ENCODE results near the gene TENM4. TPM values are rescaled to one million over a fixed set of nuclear protein-coding genes. Genes with fewer than 3 reads are reported as not detected.

TENM4 gene
- total RNA-seq, 1 experiment from 2014 or later: 0.39 TPM

DNA sequence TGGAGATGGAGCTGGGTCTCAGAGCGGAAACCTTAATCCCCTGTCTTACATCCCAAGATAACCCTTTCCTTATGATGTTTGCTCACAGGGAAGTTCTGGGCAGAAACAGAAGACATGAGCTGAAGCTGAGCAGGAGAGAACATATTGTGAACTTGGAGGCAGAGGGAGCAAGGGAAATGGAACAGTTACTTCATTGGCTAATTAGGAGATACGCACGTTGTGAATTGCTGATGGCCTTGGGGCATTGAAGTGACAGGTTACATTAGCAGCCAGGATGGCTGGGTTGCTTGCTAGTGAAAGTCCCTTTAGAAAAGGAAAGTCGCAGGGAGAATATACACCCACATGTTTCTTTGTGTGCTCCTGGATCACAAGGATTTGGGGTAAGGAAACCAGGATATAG lies 48.7 kb downstream of the TENM4 start:
- Histone ChIP-seq H3K27me3 (ENCODE audit: control insufficient read depth, insufficient read depth, low read length) (peaks cover 4% of the 10 kb centered on the region; the same call in 1 of the 2 replicates), H3K27ac (ENCODE audit: low read length) (no peak overlapping the region), H3K9me3 (ENCODE audit: control insufficient read depth, insufficient read depth, low read depth, low read length) (no peaks in the 10 kb centered on the region), H3K4me3 (ENCODE audit: low read depth in 2 of 2, low read length in 2 of 2) (no peak overlapping the region), H3K4me1 (ENCODE audit: control insufficient read depth, insufficient read depth, low read length) (no peaks in the 10 kb centered on the region), H3K36me3 (ENCODE audit: control insufficient read depth, insufficient read depth, low read length) (no peaks in the 10 kb centered on the region)
- intact Hi-C loops (cut with micrococcal nuclease; ENCODE audit: unreplicated experiment) (no loop called here), in situ Hi-C loops (cut with HindIII; ENCODE audit: low pct_unique_long_range_greater_than_20kb, low sequenced_read_pairs) (no loop called here)
- no TSS peak for BruUV-seq (replicated peaks)
- DNase-seq (ENCODE audit: low read depth, low spot score) (no peak), ATAC-seq (no peak)
- CTCF ChIA-PET: no interaction called here
- POLR2A ChIA-PET: no interaction called here
- TF ChIP-seq, protein P1, sequence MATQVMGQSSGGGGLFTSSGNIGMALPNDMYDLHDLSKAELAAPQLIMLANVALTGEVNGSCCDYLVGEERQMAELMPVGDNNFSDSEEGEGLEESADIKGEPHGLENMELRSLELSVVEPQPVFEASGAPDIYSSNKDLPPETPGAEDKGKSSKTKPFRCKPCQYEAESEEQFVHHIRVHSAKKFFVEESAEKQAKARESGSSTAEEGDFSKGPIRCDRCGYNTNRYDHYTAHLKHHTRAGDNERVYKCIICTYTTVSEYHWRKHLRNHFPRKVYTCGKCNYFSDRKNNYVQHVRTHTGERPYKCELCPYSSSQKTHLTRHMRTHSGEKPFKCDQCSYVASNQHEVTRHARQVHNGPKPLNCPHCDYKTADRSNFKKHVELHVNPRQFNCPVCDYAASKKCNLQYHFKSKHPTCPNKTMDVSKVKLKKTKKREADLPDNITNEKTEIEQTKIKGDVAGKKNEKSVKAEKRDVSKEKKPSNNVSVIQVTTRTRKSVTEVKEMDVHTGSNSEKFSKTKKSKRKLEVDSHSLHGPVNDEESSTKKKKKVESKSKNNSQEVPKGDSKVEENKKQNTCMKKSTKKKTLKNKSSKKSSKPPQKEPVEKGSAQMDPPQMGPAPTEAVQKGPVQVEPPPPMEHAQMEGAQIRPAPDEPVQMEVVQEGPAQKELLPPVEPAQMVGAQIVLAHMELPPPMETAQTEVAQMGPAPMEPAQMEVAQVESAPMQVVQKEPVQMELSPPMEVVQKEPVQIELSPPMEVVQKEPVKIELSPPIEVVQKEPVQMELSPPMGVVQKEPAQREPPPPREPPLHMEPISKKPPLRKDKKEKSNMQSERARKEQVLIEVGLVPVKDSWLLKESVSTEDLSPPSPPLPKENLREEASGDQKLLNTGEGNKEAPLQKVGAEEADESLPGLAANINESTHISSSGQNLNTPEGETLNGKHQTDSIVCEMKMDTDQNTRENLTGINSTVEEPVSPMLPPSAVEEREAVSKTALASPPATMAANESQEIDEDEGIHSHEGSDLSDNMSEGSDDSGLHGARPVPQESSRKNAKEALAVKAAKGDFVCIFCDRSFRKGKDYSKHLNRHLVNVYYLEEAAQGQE (IDR thresholded peaks at IDR 0.05; ENCODE audit: insufficient read depth in 1 of 2, low read depth in 2 of 2, low read length in 1 of 2): no peak
- TF ChIP-seq TCF7L2 (IDR thresholded peaks at IDR 0.05; ENCODE audit: low read depth, low read length) (no peak), POLR2AphosphoS5 (IDR thresholded peaks at IDR 0.05; ENCODE audit: low read depth, low read length) (no peak), CTCF (IDR thresholded peaks at IDR 0.05) (no peak), SIN3A (IDR thresholded peaks at IDR 0.05; ENCODE audit: borderline replicate concordance, insufficient read depth, low read depth, low read length) (no peak)

DNA sequence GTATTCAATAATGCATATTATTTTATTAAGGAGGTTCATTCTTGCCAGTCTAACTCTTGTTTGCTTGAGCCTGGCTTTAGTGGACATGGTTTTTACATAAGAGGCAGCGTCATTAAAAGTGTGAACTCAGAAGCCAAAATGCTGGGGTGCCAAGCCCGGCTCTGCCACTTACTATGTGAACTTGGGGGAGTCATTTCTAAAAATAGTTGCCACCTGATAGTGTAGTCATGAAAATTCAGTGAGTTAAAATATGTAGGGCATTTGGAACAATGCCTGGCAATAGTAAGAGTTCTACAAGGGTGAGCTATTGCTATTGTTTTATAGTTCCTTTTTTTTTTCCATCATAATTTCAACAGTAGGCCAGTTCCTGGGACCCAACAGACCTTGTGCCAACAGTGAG lies 49.9 kb downstream of the TENM4 start:
- peaks cover 7% of the 10 kb centered on the region; the same call in 1 of the 2 replicates for H3K27me3 ChIP-seq (ENCODE audit: control insufficient read depth, insufficient read depth, low read length)
- intact Hi-C loops (cut with micrococcal nuclease; ENCODE audit: unreplicated experiment): no loop called here
- no peaks in the 10 kb centered on the region for H3K4me1 ChIP-seq (ENCODE audit: control insufficient read depth, insufficient read depth, low read length)
- no peak for ATAC-seq
- in situ Hi-C loops (cut with HindIII; ENCODE audit: low pct_unique_long_range_greater_than_20kb, low sequenced_read_pairs): no loop called here
- POLR2A ChIA-PET: interaction anchor here (0.7 kb wide), 1 partner anchor 116 kb away, joined by 3 read pairs; no protein-coding TSS in a partner anchor
- H3K4me3 ChIP-seq (ENCODE audit: low read depth in 2 of 2, low read length in 2 of 2): no peak overlapping the region
- no TSS peak for BruUV-seq (replicated peaks)
- no peaks in the 10 kb centered on the region for H3K9me3 ChIP-seq (ENCODE audit: control insufficient read depth, insufficient read depth, low read depth, low read length)
- no peak for DNase-seq (ENCODE audit: low read depth, low spot score)
- H3K27ac ChIP-seq (ENCODE audit: low read length): no peak overlapping the region
- H3K36me3 ChIP-seq (ENCODE audit: control insufficient read depth, insufficient read depth, low read length): no peaks in the 10 kb centered on the region
- TF ChIP-seq POLR2AphosphoS5 (IDR thresholded peaks at IDR 0.05; ENCODE audit: low read depth, low read length) (no peak), SIN3A (IDR thresholded peaks at IDR 0.05; ENCODE audit: borderline replicate concordance, insufficient read depth, low read depth, low read length) (no peak), CTCF (IDR thresholded peaks at IDR 0.05) (no peak), TCF7L2 (IDR thresholded peaks at IDR 0.05; ENCODE audit: low read depth, low read length) (no peak)
- TF ChIP-seq, protein P1 (IDR thresholded peaks at IDR 0.05; ENCODE audit: insufficient read depth in 1 of 2, low read depth in 2 of 2, low read length in 1 of 2): no peak
- CTCF ChIA-PET: no interaction called here
